ENCODE results near the gene SAMSN1.

The SAMSN1 gene

GRCh38 chr21:14451546-14451945, 94.6 kb downstream of the SAMSN1 start:
- no peak for TF ChIP-seq CTCF (IDR thresholded peaks at IDR 0.05)
- no peak overlapping the region for H3K27ac ChIP-seq
- no peak overlapping the region for H3K4me3 ChIP-seq (ENCODE audit: low read depth, low read length)
- H3K27me3 ChIP-seq (ENCODE audit: control insufficient read depth, insufficient read depth, low read length): no peaks in the 10 kb centered on the region
- no peak overlapping the region for H3K9ac ChIP-seq
- H3K36me3 ChIP-seq (ENCODE audit: control insufficient read depth, insufficient read depth, low read length): no peaks in the 10 kb centered on the region
- no peak overlapping the region for H2AFZ ChIP-seq
- no peak overlapping the region for H3K4me2 ChIP-seq (ENCODE audit: low read length)
- H3K4me1 ChIP-seq: no peaks in the 10 kb centered on the region
- no peaks in the 10 kb centered on the region for H3K9me3 ChIP-seq (ENCODE audit: control insufficient read depth, low read length)
- no peaks in the 10 kb centered on the region for H3K79me2 ChIP-seq

GRCh38 chr21:14448784-14449183, 97.3 kb downstream of the SAMSN1 start:
- no peaks in the 10 kb centered on the region for H3K27me3 ChIP-seq (ENCODE audit: control insufficient read depth, insufficient read depth, low read length)
- TF ChIP-seq CTCF (IDR thresholded peaks at IDR 0.05): no peak

GRCh38 chr21:14438211-14438610, 107.9 kb downstream of the SAMSN1 start:
- H3K79me2 ChIP-seq: no peaks in the 10 kb centered on the region
- H3K27ac ChIP-seq: no peak overlapping the region
- TF ChIP-seq CTCF (IDR thresholded peaks at IDR 0.05): no peak
- no peak overlapping the region for H3K9ac ChIP-seq
- no peak overlapping the region for H3K4me3 ChIP-seq (ENCODE audit: low read depth, low read length)
- H3K9me3 ChIP-seq (ENCODE audit: control insufficient read depth, low read length): no peaks in the 10 kb centered on the region
- H3K4me2 ChIP-seq (ENCODE audit: low read length): no peak overlapping the region
- H3K4me1 ChIP-seq: no peaks in the 10 kb centered on the region
- no peak overlapping the region for H2AFZ ChIP-seq
- H3K36me3 ChIP-seq (ENCODE audit: control insufficient read depth, insufficient read depth, low read length): no peaks in the 10 kb centered on the region
- H3K27me3 ChIP-seq (ENCODE audit: control insufficient read depth, insufficient read depth, low read length): no peaks in the 10 kb centered on the region

More at GRCh38 chr21:14448784-14449183, 97.3 kb downstream of the SAMSN1 start:
- Histone ChIP-seq H3K9ac (no peak overlapping the region), H3K4me3 (ENCODE audit: low read depth, low read length) (no peak overlapping the region), H3K9me3 (ENCODE audit: control insufficient read depth, low read length) (no peaks in the 10 kb centered on the region), H3K79me2 (no peaks in the 10 kb centered on the region), H3K4me2 (ENCODE audit: low read length) (no peak overlapping the region), H3K36me3 (ENCODE audit: control insufficient read depth, insufficient read depth, low read length) (no peaks in the 10 kb centered on the region), H3K27ac (no peak overlapping the region), H3K4me1 (no peaks in the 10 kb centered on the region), H2AFZ (no peak overlapping the region)

- Histone ChIP-seq H2AFZ (no peak overlapping the region), H3K9ac (no peak overlapping the region), H3K79me2 (no peaks in the 10 kb centered on the region), H3K27ac (no peak overlapping the region), H3K27me3 (ENCODE audit: control insufficient read depth, insufficient read depth, low read length) (no peaks in the 10 kb centered on the region), H3K4me3 (ENCODE audit: low read depth, low read length) (no peak overlapping the region), H3K9me3 (ENCODE audit: control insufficient read depth, low read length) (no peaks in the 10 kb centered on the region), H3K4me2 (ENCODE audit: low read length) (no peak overlapping the region), H3K36me3 (ENCODE audit: control insufficient read depth, insufficient read depth, low read length) (no peaks in the 10 kb centered on the region), H3K4me1 (no peaks in the 10 kb centered on the region)
- no peak for TF ChIP-seq CTCF (IDR thresholded peaks at IDR 0.05)
Measured at GRCh38 chr21:14435423-14435822, 110.7 kb downstream of the SAMSN1 start.

Data from parathyroid adenoma (tissue), 2 donors.